Measurements from ENCODE around the gene IPP. TPM values are rescaled to one million over a fixed set of nuclear protein-coding genes. Genes with fewer than 3 reads are reported as not detected.

The IPP gene
- total and polyA plus RNA-seq, 2 of the 8 experiments (the other 6 are each of a cell fraction or from before 2014, with no cell fraction given), result 1.4 to 5.6 TPM

- Histone ChIP-seq H3K4me3 (ENCODE audit: extremely low read depth in 1 of 4, insufficient read depth in 2 of 4, low read depth in 3 of 4, low read length in 4 of 4) (no peak overlapping the region), H3K56ac (replicated peaks; ENCODE audit: insufficient read length, low read depth, low read length) (no peak overlapping the region), H2BK120ac (replicated peaks; ENCODE audit: low read depth, low read length) (no peak overlapping the region), H4K5ac (ENCODE audit: insufficient read length, low read depth, low read length) (no peak overlapping the region), H3K23ac (ENCODE audit: insufficient read length) (no peak overlapping the region), H3K14ac (ENCODE audit: insufficient read length) (no peak overlapping the region), H3K79me1 (ENCODE audit: low read depth, low read length) (peaks cover 5% of the 10 kb centered on the region; the same call in 1 of the 2 replicates), H2AK5ac (ENCODE audit: low read depth, low read length) (no peak overlapping the region), H3K79me2 (ENCODE audit: control insufficient read depth in 1 of 2, insufficient read depth in 2 of 2, low read length in 2 of 2) (peaks cover 32 to 99% of the 10 kb centered on the region in 2 experiments), H2BK15ac (ENCODE audit: low read length) (no peak overlapping the region), H3K27ac (ENCODE audit: low read depth, low read length) (no peak overlapping the region), H4K91ac (replicated peaks; ENCODE audit: insufficient read length, low read length) (no peak overlapping the region), H2BK20ac (ENCODE audit: low read length) (no peak overlapping the region), H3K23me2 (ENCODE audit: low read depth, low read length) (no peaks in the 10 kb centered on the region), H2AFZ (ENCODE audit: low read length) (no peak overlapping the region), H3K4me2 (ENCODE audit: insufficient read depth in 1 of 2, low read depth in 2 of 2, low read length in 2 of 2) (no peak overlapping the region), H4K20me1 (replicated peaks in 1 of 2; ENCODE audit: control insufficient read depth in 1 of 2, insufficient read depth in 2 of 2, low read length in 2 of 2) (peaks cover 15 to 19% of the 10 kb centered on the region in 2 experiments), H3K9ac (replicated peaks in 1 of 4; ENCODE audit: extremely low read depth in 1 of 4, low read depth in 3 of 4, low read length in 3 of 4) (no peak overlapping the region), H4K8ac (ENCODE audit: extremely low read depth, insufficient read depth, low read length) (no peak overlapping the region), H3K27me3 (replicated peaks in 1 of 4; ENCODE audit: control insufficient read depth in 3 of 4, extremely low read depth in 1 of 4, insufficient read depth in 3 of 4, low read length in 3 of 4) (no peaks in the 10 kb centered on the region), H3K9me3 (ENCODE audit: insufficient read depth in 2 of 2, low read depth in 1 of 2, low read length in 1 of 2) (no peaks in the 10 kb centered on the region), H3K18ac (ENCODE audit: extremely low read depth, low read length) (no peak overlapping the region), H2BK12ac (ENCODE audit: low read depth, low read length) (no peak overlapping the region), H2BK5ac (ENCODE audit: low read depth, low read length) (no peak overlapping the region), H3K36me3 (ENCODE audit: control insufficient read depth in 2 of 4, insufficient read depth in 4 of 4, low read length in 3 of 4) (no peaks in the 10 kb centered on the region; a peak in 1 of 8 replicates), H3K4me1 (replicated peaks in 1 of 4; ENCODE audit: control insufficient read depth in 3 of 4, insufficient read depth in 4 of 4, low read length in 3 of 4) (no peaks in the 10 kb centered on the region), H3K4ac (replicated peaks; ENCODE audit: insufficient read length, low read depth, low read length) (no peak overlapping the region)
- CTCF ChIA-PET (ENCODE audit: partially characterized antibody), result no interaction called here
- FAIRE-seq (no peak), DNase-seq (ENCODE audit: low read depth in 1 of 2, low spot score in 2 of 2) (no peak)
- POLR2A ChIA-PET (ENCODE audit: partially characterized antibody), result interaction anchor here (1.0 kb wide), 1 partner anchor 19 kb away, joined by 3 read pairs; the partner anchor contains the start of gene GPBP1L1
- WGBS, 2 experiments (ENCODE audit: extremely low coverage in 1 of 2, insufficient coverage in 1 of 2, insufficient read length in 1 of 2, insufficient replicate concordance in 2 of 2, low coverage in 1 of 2, low lambda C conversion rate in 2 of 2, missing lambda C conversion rate in 1 of 2), result 89% methylated on average over 2 of the region's 2 CpGs; no CpG with 5 or more reads in 1 of the 2 experiments
- TF ChIP-seq HDAC2 (IDR thresholded peaks at IDR 0.05; ENCODE audit: borderline replicate concordance in 1 of 2, low read depth in 2 of 2, low read length in 2 of 2) (no peak), ATF2 (IDR thresholded peaks at IDR 0.05; ENCODE audit: low read length) (no peak), EGR1 (IDR thresholded peaks at IDR 0.05; ENCODE audit: borderline replicate concordance, low read depth, low read length) (no peak), EZH2 (IDR thresholded peaks at IDR 0.05; ENCODE audit: low read depth, low read length, severe bottlenecking) (no peak), TAF1 (IDR thresholded peaks at IDR 0.05; ENCODE audit: low read depth, low read length) (no peak), CBX8 (IDR thresholded peaks at IDR 0.05; ENCODE audit: borderline replicate concordance, low read depth, low read length) (no peak), HDAC6 (IDR thresholded peaks at IDR 0.05; ENCODE audit: low read depth, low read length) (no peak), POLR2AphosphoS5 (IDR thresholded peaks at IDR 0.05; ENCODE audit: low read depth, low read length) (no peak), RFX5 (IDR thresholded peaks at IDR 0.05; ENCODE audit: borderline replicate concordance, low read depth, low read length) (no peak), CEBPB (IDR thresholded peaks at IDR 0.05; ENCODE audit: low read depth, low read length) (no peak), SIX5 (IDR thresholded peaks at IDR 0.05; ENCODE audit: low read depth, low read length) (no peak), RNF2 (IDR thresholded peaks at IDR 0.05; ENCODE audit: borderline replicate concordance, low read depth, low read length, missing control alignments, poor library complexity, severe bottlenecking) (no peak), CHD2 (IDR thresholded peaks at IDR 0.05; ENCODE audit: low read length) (no peak)
Observed at GRCh38 chr1:45666836-45667235, 83.6 kb downstream of the IPP start.
